CD14-positive monocyte (primary cell): ENCODE results near the gene DOHH. TPM values are rescaled to one million over a fixed set of nuclear protein-coding genes. Genes with fewer than 3 reads are reported as not detected.

Experiments
- DNase-seq, 3 donors: peaks; one replicate each; pipeline ENCODE4 v3.0.0-alpha.2; 2011 to 2022
- H2AFZ ChIP-seq: 2 replicates; pipeline ENCODE4 v1.6.0; 2012; ENCODE audit warnings: mild to moderate bottlenecking, low read depth, low read length, inconsistent platforms; ENCODE audit not compliant: insufficient read depth, poor library complexity, severe bottlenecking
- H3K27ac ChIP-seq, 2 donors: 1 replicate in 1 of 2; 2 replicates in 1 of 2; pipeline ENCODE4 v1.5.1; 2012 to 2013; ENCODE audit warnings: low read length in 2 of 2, control low read depth in 1 of 2, inconsistent platforms in 1 of 2, low read depth in 1 of 2, mild to moderate bottlenecking in 1 of 2
- H3K27me3 ChIP-seq, 2 donors: one replicate each; pipeline versions ENCODE4 v1.6.0 to v1.6.1; 2011 to 2013; ENCODE audit warnings: low read length in 2 of 2; ENCODE audit not compliant: control insufficient read depth in 2 of 2, insufficient read depth in 2 of 2
- H3K36me3 ChIP-seq, 2 donors: replicated peaks in 1 of 2; 1 replicate in 1 of 2; 2 replicates in 1 of 2; pipeline versions ENCODE4 v1.5.1 to v1.6.1; 2012 to 2013; ENCODE audit warnings: low read length in 2 of 2, control low read depth in 1 of 2, inconsistent platforms in 1 of 2, mild to moderate bottlenecking in 1 of 2; ENCODE audit not compliant: insufficient read depth in 2 of 2, control insufficient read depth in 1 of 2
- H3K4me1 ChIP-seq, 2 donors: 1 replicate in 1 of 2; 2 replicates in 1 of 2; pipeline versions ENCODE4 v1.5.1 to v1.6.1; 2012 to 2013; ENCODE audit warnings: low read length in 2 of 2, control low read depth in 1 of 2, inconsistent platforms in 1 of 2, mild to moderate bottlenecking in 1 of 2, moderate library complexity in 1 of 2; ENCODE audit not compliant: insufficient read depth in 2 of 2, control insufficient read depth in 1 of 2
- H3K4me2 ChIP-seq: replicated peaks from 2 replicates; pipeline ENCODE3; 2012; ENCODE audit warnings: low read length, moderate library complexity, mild to moderate bottlenecking; ENCODE audit not compliant: poor library complexity, severe bottlenecking; ENCODE audit errors: extremely low read depth
- H3K4me3 ChIP-seq, 3 experiments: fragments of 200-600 bp in 1 of 3; sonication (generic) in 1 of 3; replicated peaks in 1 of 3; 1 replicate in 2 of 3; 2 replicates in 1 of 3; pipeline ENCODE4 v1.5.1; 2011 to 2013; ENCODE audit warnings: low read length in 3 of 3, mild to moderate bottlenecking in 3 of 3, control low read depth in 2 of 3, low read depth in 2 of 3, inconsistent platforms in 1 of 3, moderate library complexity in 1 of 3
- H3K79me2 ChIP-seq: 2 replicates; pipeline ENCODE4 v1.6.0; 2012; ENCODE audit warnings: mild to moderate bottlenecking, control low read depth, inconsistent platforms, low read length, moderate library complexity; ENCODE audit not compliant: insufficient read depth
- H3K9ac ChIP-seq: 2 replicates; pipeline ENCODE4 v1.6.0; 2017; ENCODE audit warnings: low read length, mild to moderate bottlenecking; ENCODE audit not compliant: insufficient read depth, poor library complexity, severe bottlenecking
- H3K9me3 ChIP-seq, 2 donors: replicated peaks in 1 of 2; 1 replicate in 1 of 2; 2 replicates in 1 of 2; pipeline versions ENCODE4 v1.5.1 to v1.6.1; 2012 to 2013; ENCODE audit warnings: low read length in 2 of 2, control low read depth in 1 of 2; ENCODE audit not compliant: control insufficient read depth in 1 of 2, insufficient read depth in 1 of 2
- H4K20me1 ChIP-seq: 2 replicates; pipeline ENCODE4 v1.6.0; 2012; ENCODE audit warnings: mild to moderate bottlenecking, low read length, control low read depth, moderate library complexity; ENCODE audit not compliant: insufficient read depth
- H3K27ac Mint-ChIP-seq, 7 donors: one replicate each; pipeline ENCODE4 v1.8.0; 2020; ENCODE audit warnings: mild to moderate bottlenecking in 7 of 7, mixed read lengths in 7 of 7, moderate library complexity in 6 of 7, inconsistent platforms in 2 of 7
- H3K27me3 Mint-ChIP-seq, 3 donors: one replicate each; pipeline ENCODE4 v1.8.0; 2021 to 2022; ENCODE audit warnings: low read depth in 3 of 3, mild to moderate bottlenecking in 3 of 3, mixed read lengths in 3 of 3, moderate library complexity in 3 of 3, inconsistent platforms in 1 of 3
- H3K36me3 Mint-ChIP-seq, 2 donors: one replicate each; pipeline ENCODE4 v1.8.0; 2020; ENCODE audit warnings: mixed read lengths in 2 of 2, inconsistent platforms in 1 of 2, mild to moderate bottlenecking in 1 of 2
- H3K4me1 Mint-ChIP-seq: one replicate; pipeline ENCODE4 v1.8.0; 2020; ENCODE audit warnings: mild to moderate bottlenecking, mixed read lengths
- H3K4me3 Mint-ChIP-seq, 2 donors: one replicate each; pipeline ENCODE4 v1.8.0; 2020; ENCODE audit warnings: mild to moderate bottlenecking in 2 of 2, mixed read lengths in 2 of 2, moderate library complexity in 1 of 2
- H3K9me3 Mint-ChIP-seq, 7 donors: one replicate each; pipeline ENCODE4 v1.8.0; 2020 to 2022; ENCODE audit warnings: mixed read lengths in 7 of 7, mild to moderate bottlenecking in 6 of 7, moderate library complexity in 6 of 7, inconsistent platforms in 2 of 7
- WGBS: methylation state at CpG from one replicate; pipeline ENCODE4 v1.1.5; 2013; ENCODE audit warnings: missing lambda C conversion rate; ENCODE audit not compliant: insufficient coverage; 5-methylcytosine and 5-hydroxymethylcytosine counted together
- intact Hi-C, 2 donors: fragments of 100-400 bp; cut with micrococcal nuclease; formaldehyde crosslinking; loops; one replicate each; pipeline versions ENCODE4 v1.15.0 to v1.15.1; 2023
- polyA plus RNA-seq, 3 donors: library from polyadenylated mRNA; depleted of rRNA in 1 of 3; unstranded in 2 of 3; stranded (reverse) in 1 of 3; fragments of 300-500 nt in 2 of 3; fragments of >200 nt in 1 of 3; fragmentation: Illumina TruSeq in 2 of 3; gene quantifications; 1 replicate in 2 of 3; 2 replicates in 1 of 3; pipeline ENCODE4 v1.2.3, GENCODE V29; 2012 to 2021
- TF ChIP-seq, protein P1 (sequence below): fragments of 200-600 bp; IDR thresholded peaks from one replicate; pipeline ENCODE4 v1.8.0; 2022; ENCODE audit warnings: antibody characterized with exemption, mild to moderate bottlenecking

The DOHH gene
- polyA plus RNA-seq, 3 donors = 3.7 to 4.2 (median 4.1) TPM

DNA sequence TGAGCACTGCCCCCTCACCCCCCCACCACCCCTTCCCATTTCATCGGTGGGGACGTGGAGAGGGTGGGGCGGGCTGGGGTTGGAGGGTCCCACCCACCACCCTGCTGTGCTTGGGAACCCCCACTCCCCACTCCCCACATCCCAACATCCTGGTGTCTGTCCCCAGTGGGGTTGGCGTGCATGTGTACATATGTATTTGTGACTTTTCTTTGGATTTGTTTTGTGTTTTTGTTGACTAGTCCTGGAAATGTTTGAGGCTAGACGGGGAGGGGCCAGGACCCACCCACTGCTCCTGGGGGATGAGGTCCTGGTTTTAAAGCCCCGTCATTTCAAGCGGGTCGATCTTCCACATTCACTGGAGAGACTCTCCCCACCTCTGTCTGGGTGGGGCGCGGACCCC is 35.5 kb upstream of the DOHH start:
- intact Hi-C loops = no loop called here
- Mint-ChIP-seq H3K27me3 (no peaks in the 10 kb centered on the region), H3K36me3 (peaks cover 35 to 60% of the 10 kb centered on the region in 2 donors), H3K9me3 (peaks cover 0 to 5% (median 2%) of the 10 kb centered on the region in 7 donors), H3K4me3 (no peak overlapping the region), H3K4me1 (peaks cover 10% of the 10 kb centered on the region), H3K27ac (peak overlapping the region in 2 of 7 donors; percentile 2 to 27)
- H3K4me1 ChIP-seq = peaks cover 0 to 5% of the 10 kb centered on the region in 2 donors
- 100% methylated on average over 4 of the region's 10 CpGs for WGBS
- no peaks in the 10 kb centered on the region for H3K27me3 ChIP-seq
- H3K9me3 ChIP-seq = no peaks in the 10 kb centered on the region
- no peak overlapping the region for H3K9ac ChIP-seq
- DNase-seq = no peak
- peaks cover 47% of the 10 kb centered on the region for H4K20me1 ChIP-seq
- TF ChIP-seq, protein P1, sequence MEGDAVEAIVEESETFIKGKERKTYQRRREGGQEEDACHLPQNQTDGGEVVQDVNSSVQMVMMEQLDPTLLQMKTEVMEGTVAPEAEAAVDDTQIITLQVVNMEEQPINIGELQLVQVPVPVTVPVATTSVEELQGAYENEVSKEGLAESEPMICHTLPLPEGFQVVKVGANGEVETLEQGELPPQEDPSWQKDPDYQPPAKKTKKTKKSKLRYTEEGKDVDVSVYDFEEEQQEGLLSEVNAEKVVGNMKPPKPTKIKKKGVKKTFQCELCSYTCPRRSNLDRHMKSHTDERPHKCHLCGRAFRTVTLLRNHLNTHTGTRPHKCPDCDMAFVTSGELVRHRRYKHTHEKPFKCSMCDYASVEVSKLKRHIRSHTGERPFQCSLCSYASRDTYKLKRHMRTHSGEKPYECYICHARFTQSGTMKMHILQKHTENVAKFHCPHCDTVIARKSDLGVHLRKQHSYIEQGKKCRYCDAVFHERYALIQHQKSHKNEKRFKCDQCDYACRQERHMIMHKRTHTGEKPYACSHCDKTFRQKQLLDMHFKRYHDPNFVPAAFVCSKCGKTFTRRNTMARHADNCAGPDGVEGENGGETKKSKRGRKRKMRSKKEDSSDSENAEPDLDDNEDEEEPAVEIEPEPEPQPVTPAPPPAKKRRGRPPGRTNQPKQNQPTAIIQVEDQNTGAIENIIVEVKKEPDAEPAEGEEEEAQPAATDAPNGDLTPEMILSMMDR = no peak
- no peak overlapping the region for H3K27ac ChIP-seq
- peaks cover 47 to 67% of the 10 kb centered on the region in 2 donors for H3K36me3 ChIP-seq
- H2AFZ ChIP-seq = no peak overlapping the region
- H3K4me3 ChIP-seq = no peak overlapping the region
- H3K4me2 ChIP-seq = no peak overlapping the region
- no peaks in the 10 kb centered on the region for H3K79me2 ChIP-seq

DNA sequence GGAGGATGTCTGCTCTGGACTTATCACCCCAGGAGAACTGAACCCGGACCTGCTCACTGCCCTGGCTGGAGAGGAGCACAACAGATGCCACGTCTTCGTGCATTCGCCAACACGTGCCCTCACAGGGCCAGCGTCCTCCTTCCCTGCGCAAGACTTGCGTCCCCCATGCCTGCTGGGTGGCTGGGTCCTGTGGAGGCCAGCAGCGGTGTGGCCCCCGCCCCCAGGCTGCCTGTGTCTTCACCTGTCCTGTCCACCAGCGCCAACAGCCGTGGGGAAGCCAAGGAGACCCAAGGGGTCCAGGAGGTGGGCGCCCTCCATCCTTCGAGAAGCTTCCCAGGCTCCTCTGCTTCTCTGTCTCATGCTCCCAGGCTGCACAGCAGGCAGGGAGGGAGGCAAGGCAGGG is 35.1 kb upstream of the DOHH start:
- Histone ChIP-seq H3K27me3 (no peaks in the 10 kb centered on the region), H3K4me2 (no peak overlapping the region), H3K79me2 (no peaks in the 10 kb centered on the region), H3K36me3 (peaks cover 51 to 71% of the 10 kb centered on the region in 2 donors), H4K20me1 (peaks cover 47% of the 10 kb centered on the region), H3K4me1 (peaks cover 0 to 5% of the 10 kb centered on the region in 2 donors), H3K9me3 (no peaks in the 10 kb centered on the region), H3K4me3 (no peak overlapping the region), H3K9ac (no peak overlapping the region), H2AFZ (no peak overlapping the region), H3K27ac (no peak overlapping the region)
- TF ChIP-seq, protein P1 = no peak
- no peak overlapping the region for H3K27ac Mint-ChIP-seq
- no peak overlapping the region for H3K4me3 Mint-ChIP-seq
- H3K9me3 Mint-ChIP-seq = peaks cover 0 to 5% (median 2%) of the 10 kb centered on the region in 7 donors
- intact Hi-C loops = no loop called here
- peaks cover 35 to 60% of the 10 kb centered on the region in 2 donors for H3K36me3 Mint-ChIP-seq
- H3K4me1 Mint-ChIP-seq = peaks cover 10% of the 10 kb centered on the region
- DNase-seq = no peak
- WGBS = 98% methylated on average over 10 of the region's 14 CpGs
- H3K27me3 Mint-ChIP-seq = no peaks in the 10 kb centered on the region
